HepG2 (cell line): Measurements from ENCODE around the gene PIM1. TPM values are rescaled to one million over a fixed set of nuclear protein-coding genes. Genes with fewer than 3 reads are reported as not detected.

ENCODE experiments used
- ATF3 ChIP-seq: sonication (generic); formaldehyde crosslinking; IDR thresholded peaks from 2 replicates; pipeline ENCODE4 v1.4.0; 2020; ENCODE audit warnings: missing genetic modification reagents
- BHLHE40 ChIP-seq: IDR thresholded peaks from 2 replicates; pipeline ENCODE4 v1.6.1; 2011; ENCODE audit warnings: low read length, improper control_type of control experiment
- BRF2 ChIP-seq: sonication (generic); formaldehyde crosslinking; IDR thresholded peaks from 2 replicates; pipeline ENCODE4 v1.8.1; 2022; ENCODE audit warnings: mild to moderate bottlenecking, missing genetic modification reagents
- CBX2 ChIP-seq, 2 experiments: fragments of 200-600 bp in 1 of 2; sonication (generic); formaldehyde crosslinking in 1 of 2; IDR thresholded peaks; 2 replicates each; pipeline versions ENCODE4 v1.7.0 to v1.8.1; 2018 to 2022; ENCODE audit warnings: low read depth in 2 of 2, low read length in 1 of 2, mild to moderate bottlenecking in 1 of 2, missing genetic modification reagents in 1 of 2
- CSRNP1 ChIP-seq: sonication (generic); formaldehyde crosslinking; IDR thresholded peaks from 2 replicates; pipeline ENCODE4 v1.8.1; 2023; ENCODE audit warnings: mild to moderate bottlenecking, missing genetic modification reagents
- GABPB1 ChIP-seq: IDR thresholded peaks from 2 replicates; pipeline ENCODE4 v1.6.1; 2016; ENCODE audit warnings: mild to moderate bottlenecking, missing genetic modification reagents, moderate library complexity, missing compliant biosample characterization
- JUNB ChIP-seq: sonication (generic); formaldehyde crosslinking; IDR thresholded peaks from 2 replicates; pipeline ENCODE4 v1.8.0; 2022; ENCODE audit warnings: missing genetic modification reagents, mild to moderate bottlenecking, borderline replicate concordance
- KDM5A ChIP-seq: fragments of 200-600 bp; sonication (generic); IDR thresholded peaks from 2 replicates; pipeline ENCODE4 v1.7.0; 2018; ENCODE audit warnings: antibody characterized with exemption, mild to moderate bottlenecking, low read length, borderline replicate concordance
- MIER2 ChIP-seq: IDR thresholded peaks from 2 replicates; pipeline ENCODE4 v1.6.1; 2016; ENCODE audit warnings: missing biosample characterization, missing genetic modification reagents
- NR2F6 ChIP-seq, 2 experiments: IDR thresholded peaks; 2 replicates each; pipeline ENCODE4 v1.6.1; 2016; ENCODE audit warnings: antibody characterized with exemption in 1 of 2, mild to moderate bottlenecking in 1 of 2
- NR3C1 ChIP-seq: sonication (generic); formaldehyde crosslinking; IDR thresholded peaks from 2 replicates; pipeline ENCODE4 v1.4.0; 2020; ENCODE audit warnings: missing genetic modification reagents
- ONECUT2 ChIP-seq: sonication (generic); formaldehyde crosslinking; IDR thresholded peaks from 2 replicates; pipeline ENCODE4 v1.4.0; 2020; ENCODE audit warnings: missing genetic modification reagents
- RORA ChIP-seq: sonication (generic); formaldehyde crosslinking; IDR thresholded peaks from 2 replicates; pipeline ENCODE4 v1.5.0; 2020; ENCODE audit warnings: mild to moderate bottlenecking, missing genetic modification reagents, moderate library complexity
- SNAPC2 ChIP-seq: sonication (generic); formaldehyde crosslinking; IDR thresholded peaks from 2 replicates; pipeline ENCODE4 v1.8.1; 2022; ENCODE audit warnings: mild to moderate bottlenecking, missing genetic modification reagents
- SNAPC5 ChIP-seq: sonication (generic); formaldehyde crosslinking; IDR thresholded peaks from 2 replicates; pipeline ENCODE4 v1.8.1; 2023; ENCODE audit warnings: mild to moderate bottlenecking, missing genetic modification reagents, borderline replicate concordance
- TRAFD1 ChIP-seq: sonication (generic); formaldehyde crosslinking; IDR thresholded peaks from 2 replicates; pipeline ENCODE4 v1.5.1; 2020; ENCODE audit warnings: missing genetic modification reagents, mild to moderate bottlenecking, borderline replicate concordance
- ZFY ChIP-seq: sonication (generic); formaldehyde crosslinking; IDR thresholded peaks from 2 replicates; pipeline ENCODE4 v1.4.0; 2020; ENCODE audit warnings: missing genetic modification reagents
- ZKSCAN1 ChIP-seq: fragments of 150-350 bp; IDR thresholded peaks from 2 replicates; pipeline ENCODE4 v1.6.1; 2014; ENCODE audit warnings: low read length
- ZNF3 ChIP-seq: IDR thresholded peaks from 2 replicates; pipeline ENCODE4 v1.7.0; 2017; ENCODE audit warnings: inconsistent platforms
- ZNF33B ChIP-seq: sonication (generic); formaldehyde crosslinking; IDR thresholded peaks from 2 replicates; pipeline ENCODE4 v1.5.1; 2020; ENCODE audit warnings: mild to moderate bottlenecking, missing genetic modification reagents
- ZNF547 ChIP-seq: sonication (generic); formaldehyde crosslinking; IDR thresholded peaks from 2 replicates; pipeline ENCODE4 v1.5.1; 2020; ENCODE audit warnings: mild to moderate bottlenecking, missing genetic modification reagents
- ZNF703 ChIP-seq: sonication (generic); formaldehyde crosslinking; IDR thresholded peaks from 2 replicates; pipeline ENCODE4 v1.5.1; 2020; ENCODE audit warnings: missing genetic modification reagents, mild to moderate bottlenecking, moderate library complexity, borderline replicate concordance
- ZNF773 ChIP-seq: sonication (generic); formaldehyde crosslinking; IDR thresholded peaks from 2 replicates; pipeline ENCODE4 v1.4.0; 2020; ENCODE audit warnings: missing genetic modification reagents, borderline replicate concordance
- ZNF780A ChIP-seq: sonication (generic); formaldehyde crosslinking; IDR thresholded peaks from 2 replicates; pipeline ENCODE4 v1.8.0; 2022; ENCODE audit warnings: mild to moderate bottlenecking, missing genetic modification reagents, moderate library complexity
- ZNF850 ChIP-seq: sonication (generic); formaldehyde crosslinking; conservative IDR thresholded peaks from 2 replicates; pipeline ENCODE4 v1.9.0; 2021; ENCODE audit warnings: mild to moderate bottlenecking, missing genetic modification reagents
- polyA plus RNA-seq, 8 experiments: library from polyadenylated mRNA; depleted of rRNA in 3 of 8; stranded (reverse) in 7 of 8; unstranded in 1 of 8; fragments of >200 nt; fragmentation: Illumina TruSeq in 4 of 8; extraction: Trizol in 4 of 8; gene quantifications; 2 replicates each; pipeline versions ENCODE4 v1.2.1 to v1.2.3, GENCODE V29; 2011 to 2016; ENCODE audit warnings: low read depth in 4 of 8, missing spikeins in 1 of 8, mixed read lengths in 1 of 8; ENCODE audit not compliant: insufficient read depth in 1 of 8
- total RNA-seq, 5 experiments: library from RNA; depleted of rRNA; stranded (reverse); fragments of >200 nt; fragmentation: Illumina TruSeq; extraction: Trizol; gene quantifications; 2 replicates each; pipeline ENCODE4 v1.2.3, GENCODE V29; 2016; ENCODE audit warnings: low read depth in 1 of 5

The PIM1 gene
- total and polyA plus RNA-seq, 2 of the 13 experiments (the other 11 are each of a cell fraction or from before 2014, with no cell fraction given): 29.4 to 117 TPM

GRCh38 chr6:37222125-37222967 is 52.4 kb downstream of the PIM1 start (continued):
- TF ChIP-seq ZNF703 (CRISPR knock-in tag): no peak
- TF ChIP-seq ZKSCAN1: no peak
- no peak for TF ChIP-seq ZNF780A
- no peak for TF ChIP-seq MIER2 (CRISPR knock-in tag)
- TF ChIP-seq ONECUT2 (CRISPR knock-in tag): peak; percentile 90
- TF ChIP-seq JUNB (CRISPR knock-in tag): no peak
- TF ChIP-seq SNAPC2 (CRISPR knock-in tag): no peak
- no peak for TF ChIP-seq ZNF3
- no peak for TF ChIP-seq BRF2 (CRISPR knock-in tag)
- peak; percentile 76; the same call in 1 of the 2 replicates for TF ChIP-seq GABPB1 (CRISPR knock-in tag)
- TF ChIP-seq ATF3 (CRISPR knock-in tag): no peak; the same call in 1 of the 2 replicates
- TF ChIP-seq BHLHE40: peak; percentile 18; the same call in 1 of the 2 replicates
- TF ChIP-seq TRAFD1 (CRISPR knock-in tag): no peak
- no peak; the same call in 1 of the 2 replicates for TF ChIP-seq ZNF850
- TF ChIP-seq NR2F6 (IDR thresholded peaks at IDR 0.05): no peak
- TF ChIP-seq NR2F6 (CRISPR knock-in tag; IDR thresholded peaks at IDR 0.05): peak; percentile 21; the same call in 1 of the 2 replicates
- TF ChIP-seq ZNF547: peak; percentile 50; the same call in 1 of the 2 replicates
- 0 out of 2 replicates have a peak, but pooled peaks have one; percentile 34 for TF ChIP-seq SNAPC5
- TF ChIP-seq NR3C1 (CRISPR knock-in tag): no peak
- TF ChIP-seq ZNF33B (CRISPR knock-in tag): peak; percentile 25; the same call in 1 of the 2 replicates
- TF ChIP-seq CBX2 (IDR thresholded peaks at IDR 0.05; ENCODE audit: low read depth, low read length): no peak
- TF ChIP-seq CBX2 (CRISPR knock-in tag; IDR thresholded peaks at IDR 0.05; ENCODE audit: low read depth): no peak
- TF ChIP-seq ZFY (CRISPR knock-in tag): peak; percentile 59; the same call in 1 of the 2 replicates
- TF ChIP-seq RORA (CRISPR knock-in tag): no peak
- no peak; the same call in 1 of the 2 replicates for TF ChIP-seq KDM5A
- TF ChIP-seq ZNF773: no peak
- TF ChIP-seq CSRNP1 (CRISPR knock-in tag): no peak; the same call in 1 of the 2 replicates
